CD4-positive, alpha-beta memory T cell (primary cell): Measurements from ENCODE around the gene TMEM87A. TPM values are rescaled to one million over a fixed set of nuclear protein-coding genes. Genes with fewer than 3 reads are reported as not detected.
"Not testable (repeated sequence)": the region's sequence is repeated elsewhere in the genome, so short reads cannot be mapped to it uniquely, and the experiment has no call there.

Experiments
- CTCF ChIA-PET: fragments of 350-600 bp; sonication (Branson Sonifier 250); formaldehyde crosslinking; loops from one replicate; lab custom pipeline; 2021; ENCODE audit warnings: inconsistent platforms; ENCODE audit not compliant: partially characterized antibody; lab: Charles Lee
- POLR2A ChIA-PET: fragments of 350-600 bp; sonication (Branson Sonifier 250); formaldehyde crosslinking; loops from one replicate; lab custom pipeline; 2021; ENCODE audit not compliant: partially characterized antibody; lab: Charles Lee
- DNase-seq, 5 donors: peaks; one replicate each; pipeline versions ENCODE4 v3.0.0 to v3.0.0-alpha.2; 2020 to 2022; ENCODE audit warnings: mixed read lengths in 1 of 5
- H3K27ac ChIP-seq: one replicate; pipeline ENCODE4 v1.7.0; 2013; ENCODE audit warnings: low read depth, low read length
- H3K27me3 ChIP-seq: 2 replicates; pipeline ENCODE4 v1.7.0; 2013; ENCODE audit warnings: mild to moderate bottlenecking, low read length, moderate library complexity; ENCODE audit not compliant: insufficient read depth
- H3K36me3 ChIP-seq: 2 replicates; pipeline ENCODE4 v1.7.0; 2013; ENCODE audit warnings: mild to moderate bottlenecking, low read length, moderate library complexity; ENCODE audit not compliant: insufficient read depth
- H3K4me1 ChIP-seq: 2 replicates; pipeline ENCODE4 v1.7.0; 2013; ENCODE audit warnings: mild to moderate bottlenecking, low read length, moderate library complexity; ENCODE audit not compliant: insufficient read depth
- H3K4me3 ChIP-seq, 2 donors: one replicate each; pipeline ENCODE4 v1.7.0; 2013; ENCODE audit warnings: low read length in 2 of 2, mild to moderate bottlenecking in 1 of 2
- H3K9me3 ChIP-seq, 2 donors: one replicate each; pipeline ENCODE4 v1.7.0; 2013; ENCODE audit warnings: low read length in 2 of 2, control low read depth in 1 of 2; ENCODE audit not compliant: control insufficient read depth in 1 of 2
- H3K27ac Mint-ChIP-seq, 7 donors: one replicate each; pipeline ENCODE4 v1.8.0; 2020 to 2021; ENCODE audit warnings: mixed read lengths in 7 of 7, mild to moderate bottlenecking in 6 of 7, inconsistent platforms in 3 of 7, moderate library complexity in 3 of 7
- H3K27me3 Mint-ChIP-seq, 2 donors: one replicate each; pipeline ENCODE4 v1.8.0; 2020 to 2021; ENCODE audit warnings: mixed read lengths in 2 of 2
- H3K36me3 Mint-ChIP-seq, 2 donors: one replicate each; pipeline ENCODE4 v1.8.0; 2020 to 2021; ENCODE audit warnings: mixed read lengths in 2 of 2, inconsistent platforms in 1 of 2, mild to moderate bottlenecking in 1 of 2
- H3K4me1 Mint-ChIP-seq, 4 donors: one replicate each; pipeline ENCODE4 v1.8.0; 2020 to 2021; ENCODE audit warnings: mixed read lengths in 4 of 4, mild to moderate bottlenecking in 1 of 4
- H3K4me3 Mint-ChIP-seq, 8 donors: one replicate each; pipeline ENCODE4 v1.8.0; 2020 to 2021; ENCODE audit warnings: mixed read lengths in 8 of 8, mild to moderate bottlenecking in 7 of 8, moderate library complexity in 6 of 8, inconsistent platforms in 3 of 8
- H3K9me3 Mint-ChIP-seq, 8 donors: one replicate each; pipeline ENCODE4 v1.8.0; 2020 to 2021; ENCODE audit warnings: mixed read lengths in 8 of 8, mild to moderate bottlenecking in 5 of 8, inconsistent platforms in 3 of 8, moderate library complexity in 1 of 8
- intact Hi-C: fragments of 100-400 bp; cut with micrococcal nuclease; formaldehyde crosslinking; loops from one replicate; pipeline ENCODE4 v1.15.1; 2023
- polyA plus RNA-seq, 2 donors: library from polyadenylated mRNA; unstranded; fragments of 300-500 nt; fragmentation: Illumina TruSeq; gene quantifications; one replicate each; pipeline ENCODE4 v1.2.3, GENCODE V29; 2021
- total RNA-seq, 2 experiments: library from RNA; stranded (reverse); gene quantifications; one replicate each; pipeline ENCODE4 v1.2.3, GENCODE V29; 2021

Gene TMEM87A
- total and polyA plus RNA-seq, 4 experiments from 2014 or later, result 49.9 to 98.0 (median 58.7) TPM

DNA sequence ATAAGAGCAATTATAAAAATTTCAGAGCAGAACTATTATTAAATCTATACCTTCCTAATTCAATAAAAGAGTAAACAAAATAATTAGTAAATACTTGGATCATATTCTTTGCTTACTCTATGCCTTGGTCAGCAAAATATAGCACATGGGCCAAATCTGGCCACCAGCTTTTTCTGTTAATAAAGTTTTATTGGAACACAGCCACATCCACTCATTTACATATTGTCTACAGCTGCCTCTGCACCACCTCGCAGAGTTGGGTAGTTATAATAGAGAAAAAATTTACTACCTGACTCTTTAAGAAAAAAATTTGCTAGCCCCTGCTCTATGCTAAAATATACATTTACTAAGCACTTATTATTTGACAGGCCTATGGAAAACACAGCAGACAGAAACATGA, 32.4 kb downstream of the TMEM87A start:
- DNase-seq, result no peak
- H3K27ac Mint-ChIP-seq, result peak overlapping the region in 2 of 7 donors; percentile 24 to 52
- peaks cover 6 to 12% (median 11%) of the 10 kb centered on the region in 4 donors for H3K4me1 Mint-ChIP-seq
- intact Hi-C loops, result no loop called here
- H3K4me3 Mint-ChIP-seq, result no peak overlapping the region
- Histone ChIP-seq H3K27ac (no peak overlapping the region), H3K4me1 (no peaks in the 10 kb centered on the region), H3K4me3 (no peak overlapping the region), H3K36me3 (peaks cover 29% of the 10 kb centered on the region), H3K27me3 (no peaks in the 10 kb centered on the region), H3K9me3 (no peaks in the 10 kb centered on the region)
- POLR2A ChIA-PET, result no interaction called here
- H3K27me3 Mint-ChIP-seq, result no peaks in the 10 kb centered on the region
- no peaks in the 10 kb centered on the region for H3K9me3 Mint-ChIP-seq
- CTCF ChIA-PET, result no interaction called here
- H3K36me3 Mint-ChIP-seq, result peaks cover 38 to 62% of the 10 kb centered on the region in 2 donors

DNA sequence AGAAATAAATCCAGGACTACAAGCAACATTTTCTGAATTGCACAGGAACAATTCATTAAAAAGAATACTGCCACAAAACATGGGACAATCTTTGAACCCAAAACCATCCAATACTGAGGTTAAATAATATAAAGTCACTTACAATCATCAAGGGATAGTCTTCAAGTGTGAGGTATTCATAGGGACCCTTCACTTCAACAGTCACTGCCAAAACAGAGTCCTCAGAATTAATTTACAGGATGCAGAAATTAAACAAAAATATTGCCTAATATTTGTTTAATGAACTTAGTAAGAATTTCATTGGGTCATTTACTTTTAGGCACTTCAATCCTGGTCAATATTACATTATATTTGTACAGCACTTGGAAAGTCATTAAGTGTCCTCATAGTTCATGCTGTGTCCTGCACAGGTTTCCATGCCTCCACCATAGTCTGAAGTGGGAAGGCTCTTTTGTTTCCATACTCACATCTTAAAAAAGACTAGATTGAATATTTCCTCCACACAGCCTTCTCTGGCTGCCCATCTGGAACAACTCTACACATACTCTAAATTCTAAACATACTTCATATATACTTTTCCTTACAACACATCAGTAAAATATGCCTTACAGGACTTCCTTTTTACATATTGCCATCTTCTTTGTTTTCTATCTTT, 33.6 kb downstream of the TMEM87A start:
- H3K9me3 ChIP-seq, result no peaks in the 10 kb centered on the region
- no peak overlapping the region for H3K27ac ChIP-seq
- DNase-seq, result no peak
- H3K27me3 ChIP-seq, result no peaks in the 10 kb centered on the region
- Mint-ChIP-seq H3K4me3 (no peak overlapping the region), H3K27me3 (no peaks in the 10 kb centered on the region), H3K9me3 (no peaks in the 10 kb centered on the region), H3K36me3 (peaks cover 45 to 68% of the 10 kb centered on the region in 2 donors), H3K27ac (peak overlapping the region in 4 of 7 donors; percentile 7 to 64 (median 24)), H3K4me1 (peaks cover 5 to 14% (median 9%) of the 10 kb centered on the region in 4 donors)
- intact Hi-C loops, result no loop called here
- H3K4me1 ChIP-seq, result no peaks in the 10 kb centered on the region
- no peak overlapping the region for H3K4me3 ChIP-seq
- POLR2A ChIA-PET, result no interaction called here
- H3K36me3 ChIP-seq, result peaks cover 29% of the 10 kb centered on the region
- CTCF ChIA-PET, result no interaction called here

DNA sequence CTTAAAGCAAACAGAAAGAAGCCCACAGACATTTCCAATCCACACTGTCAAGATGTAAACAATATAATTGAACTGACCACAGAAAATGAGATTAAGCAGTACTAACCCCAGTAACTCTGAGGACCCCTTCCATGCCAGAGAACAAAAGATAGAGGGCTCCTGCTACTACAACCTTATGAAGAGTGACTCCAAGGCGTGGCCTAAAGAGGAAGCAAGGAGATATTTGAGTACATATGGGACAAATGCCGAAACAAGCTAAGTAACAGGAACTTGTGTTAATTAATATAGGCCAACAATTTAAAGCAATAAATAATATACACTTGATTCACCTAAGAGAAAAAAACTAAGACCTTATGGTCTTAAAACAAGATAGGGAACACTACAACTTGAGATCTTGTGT, 40.1 kb downstream of the TMEM87A start:
- DNase-seq, result no peak
- Histone ChIP-seq H3K27me3 (no peaks in the 10 kb centered on the region), H3K9me3 (no peaks in the 10 kb centered on the region), H3K4me1 (no peaks in the 10 kb centered on the region), H3K27ac (no peak overlapping the region), H3K4me3 (no peak overlapping the region), H3K36me3 (peaks cover 40% of the 10 kb centered on the region)
- no peak overlapping the region for H3K4me3 Mint-ChIP-seq
- H3K4me1 Mint-ChIP-seq, result peaks cover 0 to 9% (median 3%) of the 10 kb centered on the region in 4 donors
- no peaks in the 10 kb centered on the region for H3K27me3 Mint-ChIP-seq
- peaks cover 49 to 77% of the 10 kb centered on the region in 2 donors for H3K36me3 Mint-ChIP-seq
- intact Hi-C loops, result no loop called here
- H3K9me3 Mint-ChIP-seq, result no peaks in the 10 kb centered on the region
- POLR2A ChIA-PET, result no interaction called here
- H3K27ac Mint-ChIP-seq, result peak overlapping the region in 3 of 7 donors; percentile 15 to 44 (median 31)
- CTCF ChIA-PET, result interaction anchor here (1.3 kb wide), 1 partner anchor 12 kb away, joined by 3 read pairs; no protein-coding TSS in a partner anchor

DNA sequence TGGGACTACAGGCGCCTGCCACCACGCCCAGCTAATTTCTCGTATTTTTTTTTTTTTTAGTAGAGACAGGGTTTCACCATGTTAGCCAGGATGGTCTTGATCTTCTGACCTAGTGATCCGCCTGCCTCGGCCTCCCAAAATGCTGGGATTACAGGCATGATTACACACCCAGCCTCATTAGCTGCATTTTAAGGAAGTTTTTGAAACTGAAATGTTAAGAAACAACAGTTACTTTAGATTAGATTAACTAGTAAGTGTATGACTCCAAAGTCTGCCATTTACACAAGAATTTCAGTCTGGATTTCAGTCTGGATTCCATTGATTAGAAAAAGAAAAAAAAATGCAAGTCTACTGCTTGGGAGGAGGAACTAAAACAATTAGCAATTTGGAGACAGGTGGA, 40.6 kb downstream of the TMEM87A start:
- Mint-ChIP-seq H3K27ac (peak overlapping the region in 1 of 7 donors; percentile 4), H3K36me3 (peaks cover 48 to 76% of the 10 kb centered on the region in 2 donors), H3K9me3 (no peaks in the 10 kb centered on the region), H3K4me3 (no peak overlapping the region), H3K4me1 (peaks cover 0 to 9% (median 3%) of the 10 kb centered on the region in 4 donors), H3K27me3 (no peaks in the 10 kb centered on the region)
- ChIA-PET CTCF (interaction anchor here (1.4 kb wide), 1 partner anchor 10 kb away, joined by 3 read pairs; no protein-coding TSS in a partner anchor), POLR2A (no interaction called here)
- Histone ChIP-seq H3K27me3 (no peaks in the 10 kb centered on the region), H3K36me3 (peaks cover 41% of the 10 kb centered on the region), H3K27ac (no peak overlapping the region), H3K9me3 (no peaks in the 10 kb centered on the region), H3K4me1 (no peaks in the 10 kb centered on the region), H3K4me3 (no peak overlapping the region)
- DNase-seq, result no peak
- intact Hi-C loops, result no loop called here

DNA sequence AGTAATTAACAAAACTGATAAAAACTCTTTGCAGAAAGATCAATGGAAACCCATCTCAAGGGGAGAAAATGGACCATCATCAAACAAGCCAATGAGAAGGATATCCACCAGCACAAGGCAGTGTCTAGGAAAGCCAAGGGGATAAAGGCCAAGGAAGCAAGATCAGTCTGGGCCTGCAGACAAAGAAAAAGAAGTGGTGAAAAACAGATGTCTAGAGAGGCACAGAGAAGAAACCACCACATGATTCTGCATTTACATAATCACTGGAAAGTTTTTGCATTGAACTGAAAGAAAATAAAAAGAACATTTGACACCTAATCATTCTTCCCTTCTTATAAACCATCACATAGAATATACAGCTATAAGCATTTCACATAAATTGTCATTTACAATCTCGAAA, 42.1 kb downstream of the TMEM87A start:
- H3K36me3 Mint-ChIP-seq, result peaks cover 42 to 74% of the 10 kb centered on the region in 2 donors
- CTCF ChIA-PET, result interaction anchor here (1.4 kb wide), 1 partner anchor 11 kb away, joined by 3 read pairs; no protein-coding TSS in a partner anchor
- Histone ChIP-seq H3K27me3 (no peaks in the 10 kb centered on the region), H3K36me3 (peaks cover 42% of the 10 kb centered on the region), H3K9me3 (no peaks in the 10 kb centered on the region), H3K4me1 (no peaks in the 10 kb centered on the region), H3K4me3 (no peak overlapping the region), H3K27ac (no peak overlapping the region)
- H3K9me3 Mint-ChIP-seq, result no peaks in the 10 kb centered on the region
- H3K4me3 Mint-ChIP-seq, result no peak overlapping the region
- H3K27me3 Mint-ChIP-seq, result no peaks in the 10 kb centered on the region
- H3K27ac Mint-ChIP-seq, result peak overlapping the region in 3 of 7 donors; percentile 70 to 82 (median 72)
- no peak for DNase-seq
- peaks cover 0 to 8% (median 3%) of the 10 kb centered on the region in 4 donors for H3K4me1 Mint-ChIP-seq
- POLR2A ChIA-PET, result no interaction called here
- intact Hi-C loops, result no loop called here

DNA sequence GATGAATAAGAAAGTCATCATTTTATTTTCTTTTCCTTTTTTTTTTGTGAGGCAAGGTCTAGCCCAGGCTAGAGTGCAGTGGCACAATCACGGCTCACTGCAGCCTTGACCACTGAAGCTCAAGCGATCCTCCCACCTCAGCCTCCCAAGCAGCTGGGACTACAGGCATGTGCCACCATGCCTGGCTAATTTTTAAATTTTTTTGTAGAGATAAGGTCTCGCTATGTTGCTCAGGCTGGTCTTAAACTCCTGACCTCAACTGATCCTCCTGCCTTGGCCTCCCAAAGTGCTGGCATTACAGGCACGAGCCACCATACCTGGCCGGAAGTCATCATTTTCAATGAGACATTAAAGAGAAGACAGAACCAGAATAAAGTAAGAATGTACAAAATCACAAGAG, 44.3 kb downstream of the TMEM87A start:
- H3K4me3 ChIP-seq, DNase-seq, intact Hi-C loops, POLR2A ChIA-PET, H3K27ac ChIP-seq, H3K4me1 ChIP-seq, H3K27me3 Mint-ChIP-seq, H3K4me1 Mint-ChIP-seq, H3K4me3 Mint-ChIP-seq, H3K9me3 Mint-ChIP-seq, H3K27me3 ChIP-seq, H3K9me3 ChIP-seq: not testable (repeated sequence)
- peak overlapping the region in 4 of 7 donors; percentile 32 to 68 (median 58) for H3K27ac Mint-ChIP-seq
- H3K36me3 Mint-ChIP-seq, result peaks cover 47 to 80% of the 10 kb centered on the region in 2 donors
- peaks cover 46% of the 10 kb centered on the region for H3K36me3 ChIP-seq
- CTCF ChIA-PET, result interaction anchor here (1.5 kb wide), 1 partner anchor 9 kb away, joined by 3 read pairs; no protein-coding TSS in a partner anchor

DNA sequence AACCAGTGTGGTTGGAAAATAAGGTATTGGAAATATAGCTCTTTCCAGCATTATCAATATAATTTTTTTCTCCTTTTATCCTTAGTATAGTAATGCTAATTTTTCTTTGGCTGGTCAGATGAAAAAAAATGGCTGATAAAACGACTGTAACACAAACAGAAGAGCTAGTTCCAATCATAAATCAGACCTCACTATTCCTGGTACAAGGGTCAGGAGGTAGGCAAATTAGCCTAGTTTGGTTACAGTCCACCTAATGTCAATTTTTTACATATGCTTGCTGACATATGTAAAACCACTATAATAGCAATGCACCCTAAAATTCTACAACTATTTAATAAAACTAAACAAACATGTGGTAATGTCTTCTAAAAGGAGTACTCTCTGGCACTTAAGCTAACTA, 45.2 kb downstream of the TMEM87A start:
- ChIA-PET CTCF (interaction anchor here (1.5 kb wide), 1 partner anchor 8 kb away, joined by 3 read pairs; no protein-coding TSS in a partner anchor), POLR2A (interaction anchor here (1.0 kb wide), 1 partner anchor 11 kb away, joined by 4 read pairs; no protein-coding TSS in a partner anchor)
- Histone ChIP-seq H3K4me1 (no peaks in the 10 kb centered on the region), H3K27me3 (no peaks in the 10 kb centered on the region), H3K36me3 (peaks cover 44% of the 10 kb centered on the region), H3K27ac (no peak overlapping the region), H3K4me3 (no peak overlapping the region), H3K9me3 (no peaks in the 10 kb centered on the region)
- intact Hi-C loops, result no loop called here
- Mint-ChIP-seq H3K4me1 (peaks cover 0 to 4% (median 2%) of the 10 kb centered on the region in 4 donors), H3K27me3 (no peaks in the 10 kb centered on the region), H3K4me3 (no peak overlapping the region), H3K9me3 (no peaks in the 10 kb centered on the region), H3K36me3 (peaks cover 44 to 78% of the 10 kb centered on the region in 2 donors), H3K27ac (peak overlapping the region in 2 of 7 donors; percentile 7 to 32)
- DNase-seq, result no peak
